ENCODE data around the gene SPHK1. TPM values are rescaled to one million over a fixed set of nuclear protein-coding genes. Genes with fewer than 3 reads are reported as not detected.

Gene SPHK1
- total and polyA plus RNA-seq, 7 donors, result 5.4 to 9.7 (median 7.6) TPM

GRCh38 chr17:76433693-76434092 is 49.3 kb downstream of the SPHK1 start:
- no peaks in the 10 kb centered on the region for H3K36me3 ChIP-seq
- no peak overlapping the region for H3K27ac ChIP-seq
- H3K27me3 ChIP-seq, result no peaks in the 10 kb centered on the region
- H3K4me1 ChIP-seq, result no peaks in the 10 kb centered on the region
- no peak for DNase-seq
- no peak overlapping the region for H3K4me3 ChIP-seq
- WGBS, 2 donors, result 91 to 97% methylated on average over 9 of the region's 9 CpGs
- TF ChIP-seq POLR2AphosphoS5 (IDR thresholded peaks at IDR 0.05) (no peak), POLR2A (IDR thresholded peaks at IDR 0.05) (no peak), CTCF (IDR thresholded peaks at IDR 0.05) (no peak), EP300 (IDR thresholded peaks at IDR 0.05) (no peak)
- no peaks in the 10 kb centered on the region for H3K9me3 ChIP-seq
- intact Hi-C loops (cut with DNase I), result no loop called here

GRCh38 chr17:76434870-76435269 is 50.5 kb downstream of the SPHK1 start:
- no peak overlapping the region for H3K4me3 ChIP-seq
- no peaks in the 10 kb centered on the region for H3K36me3 ChIP-seq
- DNase-seq, result no peak
- no peaks in the 10 kb centered on the region for H3K4me1 ChIP-seq
- no peaks in the 10 kb centered on the region for H3K9me3 ChIP-seq
- no peaks in the 10 kb centered on the region for H3K27me3 ChIP-seq
- 91 to 96% methylated on average over 7 of the region's 7 CpGs for WGBS, 2 donors
- no peak overlapping the region for H3K27ac ChIP-seq
- TF ChIP-seq POLR2A (IDR thresholded peaks at IDR 0.05) (no peak), POLR2AphosphoS5 (IDR thresholded peaks at IDR 0.05) (no peak), EP300 (IDR thresholded peaks at IDR 0.05) (no peak), CTCF (IDR thresholded peaks at IDR 0.05) (no peak)
- intact Hi-C loops (cut with DNase I), result no loop called here

GRCh38 chr17:76435751-76436150 is 51.3 kb downstream of the SPHK1 start:
- Histone ChIP-seq H3K36me3 (no peaks in the 10 kb centered on the region), H3K4me1 (no peaks in the 10 kb centered on the region), H3K9me3 (no peaks in the 10 kb centered on the region), H3K27me3 (no peaks in the 10 kb centered on the region), H3K27ac (no peak overlapping the region), H3K4me3 (no peak overlapping the region)
- WGBS, 2 donors, result 95 to 98% methylated on average over 11 of the region's 11 CpGs
- TF ChIP-seq CTCF (IDR thresholded peaks at IDR 0.05) (no peak), EP300 (IDR thresholded peaks at IDR 0.05) (no peak), POLR2A (IDR thresholded peaks at IDR 0.05) (no peak)
- DNase-seq, result no peak
- intact Hi-C loops (cut with DNase I), result no loop called here

Small RNAs within 50 kb of the gene (small RNA-seq; reads per million reads assigned to genes)
- 0 reads per million in 3 donors for gene RNU6-24P

Other genes with a start within 250 kb of the SPHK1 start
- under 1 TPM in 1 of 4 donors, not detected in 3; 0.14 TPM for gene FOXJ1, start 243.4 kb upstream of the SPHK1 start, total RNA-seq
- gene FOXJ1, start 243.4 kb upstream of the SPHK1 start, polyA plus RNA-seq, result 1 to 10 TPM in 1 of 3 donors, under 1 TPM in 2; 0.23 to 2.3 (median 0.60) TPM
- gene RNF157, start 144.1 kb upstream of the SPHK1 start, total RNA-seq, result 1 to 10 TPM; 3.1 to 9.1 (median 4.5) TPM
- 10 to 100 TPM in 2 of 3 donors, 1 to 10 TPM in 1; 6.0 to 29.5 (median 10.9) TPM for gene RNF157, start 144.1 kb upstream of the SPHK1 start, polyA plus RNA-seq
- gene UBALD2, start 119.3 kb upstream of the SPHK1 start, total RNA-seq, result 10 to 100 TPM in 1 of 4 donors, 1 to 10 TPM in 3; 3.9 to 11.8 (median 6.5) TPM
- 100 to 1,000 TPM in 1 of 3 donors, 10 to 100 TPM in 2; 56.0 to 105 (median 98.7) TPM for gene UBALD2, start 119.3 kb upstream of the SPHK1 start, polyA plus RNA-seq
- gene QRICH2, start 76.3 kb upstream of the SPHK1 start, total RNA-seq, result 1 to 10 TPM; 2.0 to 5.0 (median 3.3) TPM
- gene QRICH2, start 76.3 kb upstream of the SPHK1 start, polyA plus RNA-seq, result 1 to 10 TPM in 2 of 3 donors, under 1 TPM in 1; 0.69 to 3.2 (median 1.8) TPM
- 10 to 100 TPM; 39.0 to 70.3 (median 42.3) TPM for gene PRPSAP1, start 30.7 kb upstream of the SPHK1 start, total RNA-seq
- 10 to 100 TPM; 34.7 to 51.7 (median 35.1) TPM for gene PRPSAP1, start 30.7 kb upstream of the SPHK1 start, polyA plus RNA-seq
- gene UBE2O, start 68.5 kb downstream of the SPHK1 start, total RNA-seq, result 10 to 100 TPM; 11.0 to 26.3 (median 16.1) TPM
- 10 to 100 TPM in 1 of 3 donors, 1 to 10 TPM in 2; 6.2 to 16.1 (median 6.6) TPM for gene UBE2O, start 68.5 kb downstream of the SPHK1 start, polyA plus RNA-seq
- not detected for gene AANAT, start 83.0 kb downstream of the SPHK1 start, total RNA-seq
- gene AANAT, start 83.0 kb downstream of the SPHK1 start, polyA plus RNA-seq, result under 1 TPM in 1 of 3 donors, not detected in 2; 0.12 TPM
- 10 to 100 TPM in 3 of 4 donors, 1 to 10 TPM in 1; 7.9 to 27.6 (median 12.5) TPM for gene RHBDF2, start 116.8 kb downstream of the SPHK1 start, total RNA-seq
- gene RHBDF2, start 116.8 kb downstream of the SPHK1 start, polyA plus RNA-seq, result 10 to 100 TPM in 1 of 3 donors, 1 to 10 TPM in 2; 1.2 to 35.7 (median 5.8) TPM
- 10 to 100 TPM; 18.6 to 33.4 (median 19.3) TPM for gene CYGB, start 153.1 kb downstream of the SPHK1 start, total RNA-seq
- gene CYGB, start 153.1 kb downstream of the SPHK1 start, polyA plus RNA-seq, result 10 to 100 TPM in 2 of 3 donors, 1 to 10 TPM in 1; 9.7 to 25.8 (median 10.1) TPM
- 1 to 10 TPM; 1.1 to 6.1 (median 3.6) TPM for gene PRCD, start 155.4 kb downstream of the SPHK1 start, total RNA-seq
- 1 to 10 TPM in 2 of 3 donors, not detected in 1; 4.8 to 7.1 TPM for gene PRCD, start 155.4 kb downstream of the SPHK1 start, polyA plus RNA-seq
- gene ST6GALNAC2, start 201.3 kb downstream of the SPHK1 start, total RNA-seq, result 10 to 100 TPM in 1 of 4 donors, 1 to 10 TPM in 3; 4.1 to 16.4 (median 9.0) TPM
- 1 to 10 TPM; 3.3 to 5.4 (median 3.5) TPM for gene ST6GALNAC2, start 201.3 kb downstream of the SPHK1 start, polyA plus RNA-seq

Data from sigmoid colon (tissue), 7 donors.